ENCODE data around the gene HNF1B. TPM values are rescaled to one million over a fixed set of nuclear protein-coding genes. Genes with fewer than 3 reads are reported as not detected.
"Not testable (repeated sequence)": the region's sequence is repeated elsewhere in the genome, so short reads cannot be mapped to it uniquely, and the experiment has no call there.

HNF1B gene
- polyA plus RNA-seq, 5 donors = 28.8 to 40.1 (median 35.8) TPM

DNA sequence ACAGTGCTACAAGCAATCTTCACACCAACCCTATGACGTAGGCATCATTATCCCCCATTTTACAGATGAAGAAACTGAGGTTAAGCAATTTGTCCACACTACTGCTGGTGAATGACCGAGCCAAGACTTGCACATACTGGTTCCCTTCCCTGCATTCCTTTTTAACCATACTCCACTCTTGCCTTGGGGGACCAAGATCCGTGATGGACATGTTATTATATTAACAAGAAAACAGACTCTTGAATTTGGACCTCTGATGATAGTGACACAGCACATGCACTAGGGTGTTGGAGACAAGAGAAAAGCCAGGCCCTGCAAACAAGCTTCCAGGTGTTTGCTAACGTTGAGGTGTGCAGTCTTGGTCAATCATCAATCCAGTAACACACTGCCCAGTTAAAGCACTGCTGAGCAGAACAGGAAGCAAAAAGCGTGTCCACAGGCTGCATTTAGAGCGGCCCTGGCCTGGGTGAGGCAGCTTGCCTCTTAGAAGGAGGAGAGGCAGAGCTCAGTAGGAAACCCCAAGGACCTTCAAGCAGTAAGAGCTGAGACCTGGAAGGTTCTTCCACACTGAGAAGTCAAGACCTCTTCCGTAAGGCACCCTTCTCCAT lies 36.7 kb downstream of the HNF1B start:
- no peak for DNase-seq

DNA sequence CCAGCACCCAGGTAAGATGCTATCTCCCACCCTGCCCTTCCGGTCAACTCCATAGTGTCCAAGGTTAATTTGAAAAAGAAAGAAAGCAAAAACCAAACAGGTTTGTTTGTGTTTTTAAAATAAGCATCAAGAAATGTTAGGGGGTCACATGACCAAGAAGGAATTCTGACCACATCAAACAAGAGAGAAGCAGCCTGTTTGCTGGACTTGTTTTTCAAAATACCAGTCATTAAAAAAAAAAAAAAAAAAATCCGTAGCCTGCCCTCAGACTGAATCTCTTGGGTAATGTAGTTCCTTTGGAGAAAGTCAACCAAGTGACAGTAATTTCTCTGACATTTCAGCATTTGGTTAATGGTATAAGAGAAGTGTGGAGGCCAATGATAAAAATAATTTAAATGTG lies 38.4 kb downstream of the HNF1B start:
- no peak for DNase-seq

DNA sequence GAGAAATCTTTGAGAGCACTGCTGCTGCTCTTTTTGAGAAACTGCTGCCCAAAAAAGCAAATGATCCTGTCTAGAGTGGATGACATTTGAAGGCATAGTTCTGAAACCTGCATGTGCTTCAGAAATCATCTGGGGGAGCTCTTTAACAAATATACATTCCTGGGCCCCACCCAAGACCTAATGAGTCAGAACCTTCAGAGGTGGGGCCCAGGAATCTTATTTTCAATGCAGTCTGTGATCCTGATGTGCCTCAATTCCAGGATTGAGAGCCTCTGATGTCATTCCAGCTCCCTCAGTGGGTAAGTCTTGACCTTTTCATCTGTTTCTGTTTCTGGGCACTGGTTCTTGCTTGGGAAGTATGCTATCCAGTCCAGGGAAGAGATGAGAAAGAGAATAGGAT lies 42.3 kb downstream of the HNF1B start:
- DNase-seq = no peak

DNA sequence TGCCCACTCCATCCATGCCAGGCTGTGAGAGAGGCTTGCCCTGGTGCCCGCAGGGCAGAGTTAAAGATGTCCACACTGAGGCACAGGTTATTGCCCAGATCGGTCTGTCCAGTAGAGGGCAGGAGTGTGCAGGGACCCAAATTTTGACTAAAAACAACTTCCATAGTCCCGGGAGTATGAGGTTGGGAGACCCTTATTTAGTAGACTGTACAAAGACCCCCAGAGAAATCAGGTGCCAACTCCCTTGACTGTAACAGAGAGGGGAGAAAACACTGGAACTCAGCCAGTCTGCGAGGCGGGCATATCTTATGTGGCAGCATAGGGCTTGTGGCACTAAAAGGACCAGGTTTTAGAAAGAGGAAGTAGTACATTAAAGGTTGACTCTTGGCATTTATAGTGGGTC lies 43.4 kb downstream of the HNF1B start:
- no peak for DNase-seq

DNA sequence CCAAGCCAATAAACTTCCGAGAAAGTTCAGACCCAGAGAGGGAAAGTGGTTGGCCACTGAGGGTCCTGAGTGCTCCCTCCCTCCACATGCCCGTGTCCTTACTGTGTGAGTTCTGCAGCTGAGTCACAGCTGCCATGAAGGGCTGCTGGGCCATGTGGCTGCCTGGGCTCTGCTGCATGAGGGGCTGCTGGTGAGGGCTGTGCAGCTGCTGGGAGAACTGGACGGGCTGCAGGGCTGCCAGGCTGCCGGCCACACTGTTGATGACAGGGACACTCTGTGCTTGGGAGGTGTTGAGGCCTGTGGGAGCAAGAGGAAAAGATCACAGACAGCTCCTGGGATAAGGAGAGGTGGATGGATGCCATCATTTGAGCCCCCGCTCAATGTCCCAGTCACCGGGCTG lies 44.0 kb downstream of the HNF1B start:
- no peak for DNase-seq

DNA sequence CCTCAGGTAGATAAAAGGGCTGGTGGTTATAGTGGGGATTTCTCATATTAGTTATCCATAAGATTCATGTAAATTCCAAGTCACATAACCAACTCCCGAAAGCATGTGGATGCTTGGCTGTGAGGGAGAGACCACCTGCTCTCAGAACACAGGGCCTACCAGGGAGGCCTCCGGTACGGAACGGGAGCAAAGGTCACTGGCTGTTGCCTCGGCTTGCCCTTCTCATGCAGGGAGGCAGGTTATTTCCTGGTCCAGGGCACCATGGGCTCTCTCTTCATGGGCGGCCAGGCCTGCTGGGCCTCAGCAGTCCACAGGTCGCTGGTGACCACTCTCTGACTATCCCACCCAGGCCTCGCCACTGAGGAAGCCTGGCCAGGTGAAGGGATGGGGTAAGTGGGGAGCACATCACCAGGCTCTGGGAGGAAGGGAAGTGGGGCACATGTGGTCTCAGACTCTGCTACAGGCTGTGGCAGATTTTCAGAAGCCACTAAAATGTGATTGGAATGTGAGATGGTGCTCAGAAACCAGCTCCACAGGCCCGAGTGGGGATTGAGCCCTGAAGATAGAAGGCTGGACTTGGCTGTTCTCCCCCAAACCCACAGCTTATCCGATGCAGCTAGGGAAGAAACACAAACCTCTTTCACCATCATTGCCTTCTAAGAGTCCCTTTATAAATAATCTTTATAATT lies 45.4 kb downstream of the HNF1B start:
- no peak for DNase-seq

DNA sequence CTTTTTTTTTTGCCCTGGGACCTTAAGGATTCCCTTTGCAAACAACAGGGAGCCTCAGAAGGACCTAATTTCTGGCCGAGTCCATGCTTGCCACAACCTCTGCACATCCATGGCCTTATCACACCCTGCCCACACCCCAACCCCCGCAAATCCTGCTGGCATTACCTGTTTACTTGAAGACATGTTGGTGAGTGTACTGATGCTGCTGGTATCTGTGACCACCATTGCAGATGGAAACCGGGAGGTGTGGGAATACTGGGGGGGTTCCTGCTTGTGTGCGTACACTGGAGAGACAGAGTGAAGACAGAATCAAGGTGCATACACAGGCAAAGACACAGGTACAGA lies 46.0 kb downstream of the HNF1B start:
- no peak for DNase-seq

DNA sequence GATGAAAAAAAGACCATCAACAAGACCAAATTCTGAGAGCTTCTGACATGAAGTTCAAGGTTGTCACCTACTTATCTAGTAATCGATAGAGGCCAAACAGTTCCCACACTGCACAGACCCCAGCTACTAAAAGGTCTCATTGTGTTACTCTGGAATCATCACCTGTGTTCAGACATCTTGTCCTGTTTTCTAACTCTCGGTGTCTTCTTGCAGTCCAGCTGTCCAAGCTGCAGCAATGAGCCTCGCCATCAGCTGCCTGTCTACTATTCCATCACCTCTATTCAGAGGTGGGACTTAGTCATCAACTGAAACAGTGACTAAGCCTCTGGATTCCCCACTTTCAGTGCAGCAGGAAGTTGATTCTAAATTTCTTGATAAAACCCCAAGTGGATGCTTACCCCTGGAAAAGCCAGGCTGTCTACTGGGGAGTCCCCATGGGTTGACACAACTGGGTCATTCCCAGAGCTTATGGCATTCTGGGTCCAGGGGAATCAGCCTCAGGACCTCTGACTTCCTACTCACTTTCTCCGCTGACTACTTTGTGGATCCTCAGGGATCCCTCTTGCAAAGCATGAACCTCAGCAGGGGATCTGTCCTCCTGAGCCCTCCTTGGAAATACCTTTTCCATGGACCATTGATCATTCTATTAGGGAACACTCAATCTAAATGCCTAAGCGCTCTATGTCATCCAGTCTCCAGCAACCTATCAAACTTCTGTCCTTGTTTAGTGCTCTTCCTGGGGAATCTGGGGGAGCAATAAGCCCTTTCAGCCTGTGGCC lies 46.5 kb downstream of the HNF1B start:
- DNase-seq = no peak

DNA sequence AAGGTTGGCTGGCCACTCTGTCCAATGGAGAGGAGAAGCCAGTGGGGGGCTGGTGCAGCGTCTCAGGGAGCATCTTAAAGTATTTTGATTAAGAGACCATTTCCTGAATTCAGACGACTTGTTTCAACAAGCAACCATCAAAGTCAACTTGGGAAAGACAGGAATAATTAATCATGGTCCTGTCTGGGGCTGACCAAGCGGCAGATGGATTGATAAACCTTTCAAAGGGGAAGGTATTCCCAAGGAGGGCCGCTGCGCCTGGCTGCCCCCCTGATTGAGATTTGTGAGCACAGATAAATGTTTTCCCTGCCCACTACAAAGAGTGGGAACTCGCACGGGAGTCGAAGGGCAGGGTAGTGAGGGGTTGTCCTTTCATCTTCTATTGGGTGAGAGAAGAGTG lies 47.5 kb downstream of the HNF1B start:
- no peak for DNase-seq

DNA sequence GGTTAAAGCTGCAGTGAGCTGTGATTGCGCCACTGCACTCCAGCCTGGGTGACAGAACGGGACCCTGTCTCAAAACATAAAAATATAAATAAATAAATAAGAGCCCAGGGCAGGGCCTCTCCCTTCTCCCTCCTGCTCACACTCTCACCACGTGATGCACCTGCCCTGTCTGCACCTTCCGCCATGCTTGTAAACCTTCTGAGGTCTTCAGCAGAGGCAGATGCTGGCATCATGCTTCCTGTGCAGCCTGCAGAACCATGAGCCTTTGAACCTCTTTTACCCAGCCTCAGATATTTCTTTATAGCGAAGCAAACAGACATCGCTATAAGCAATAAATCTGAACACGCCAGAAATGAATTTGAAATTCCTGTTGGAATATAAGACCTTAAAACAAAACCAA lies 48.5 kb downstream of the HNF1B start:
- DNase-seq = no peak

DNA sequence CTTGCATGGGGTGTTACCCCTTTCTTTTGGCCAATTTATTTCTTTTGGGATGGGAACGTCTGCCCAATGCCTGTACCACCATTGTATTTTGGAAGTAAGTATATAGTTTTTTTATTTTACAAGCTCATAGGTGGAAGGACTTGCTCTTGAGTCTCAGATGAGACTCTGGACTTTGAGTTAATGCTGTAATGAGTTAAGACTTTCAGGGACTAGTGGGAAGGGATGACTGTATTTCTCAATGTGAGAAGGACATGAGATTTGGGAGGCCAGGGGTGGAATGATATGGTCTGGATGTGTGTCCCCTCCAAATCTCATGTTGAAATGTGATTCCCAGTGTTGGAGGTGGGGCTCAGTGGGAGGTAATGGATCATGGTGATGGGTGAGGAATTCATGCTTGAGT lies 49.1 kb downstream of the HNF1B start:
- DNase-seq = no peak

DNA sequence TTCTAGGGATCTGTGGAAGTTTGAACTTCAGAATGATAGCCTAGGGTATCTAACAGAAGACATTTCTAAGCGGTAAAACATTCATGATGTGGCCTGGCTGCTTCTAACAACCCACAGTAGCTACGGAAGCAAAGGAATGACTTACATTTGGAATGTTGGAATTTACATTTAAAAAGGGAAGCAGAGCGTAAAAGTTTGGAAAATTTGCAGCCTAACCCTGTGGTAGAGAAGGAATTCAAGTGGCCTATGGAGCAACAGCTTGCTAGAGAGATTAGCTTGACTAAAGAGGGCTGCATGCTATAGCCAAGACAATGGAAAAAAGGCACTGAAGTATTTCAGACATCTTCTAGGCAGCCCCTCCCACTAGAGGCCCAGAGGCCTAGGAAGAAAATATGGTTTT lies 50.1 kb downstream of the HNF1B start:
- DNase-seq = no peak

DNA sequence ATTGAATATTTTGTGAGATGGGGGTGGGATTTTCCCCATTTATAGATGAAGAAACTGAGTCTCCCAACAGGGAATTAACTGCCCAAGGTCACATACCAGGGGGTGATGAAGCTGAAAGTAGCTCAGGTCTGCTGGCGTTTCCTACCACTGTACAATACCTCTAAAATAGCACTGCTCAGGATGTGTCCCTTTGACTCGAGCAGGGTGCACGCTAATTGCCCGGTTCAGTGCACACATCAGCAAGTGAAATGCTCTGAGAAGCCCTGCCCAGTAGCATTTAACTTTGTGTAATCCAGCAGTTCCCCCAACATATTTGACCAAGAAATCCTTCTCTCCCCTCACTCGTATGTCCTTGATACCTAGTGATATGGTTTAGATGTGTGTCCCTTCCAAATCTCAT lies 51.5 kb downstream of the HNF1B start:
- DNase-seq = no peak

DNA sequence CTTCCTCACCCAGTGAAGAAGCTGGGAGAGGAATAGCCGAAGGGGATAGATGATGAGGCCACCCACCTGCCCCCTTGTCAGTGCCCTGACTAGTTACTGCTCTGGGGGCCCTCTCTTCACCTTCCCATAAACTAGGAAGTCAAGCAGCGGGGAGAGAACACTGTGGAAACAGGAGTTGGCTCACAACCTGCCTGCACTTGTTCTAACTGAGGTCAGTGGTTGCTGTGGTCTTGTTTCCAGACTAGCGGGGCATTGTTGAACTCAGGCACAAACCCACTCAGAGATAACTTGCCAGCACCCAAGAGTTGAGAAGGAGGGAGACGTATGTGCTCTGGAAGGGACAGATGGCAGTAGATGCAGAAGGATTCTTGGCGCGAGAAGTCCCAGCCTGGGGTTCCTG lies 53.1 kb downstream of the HNF1B start:
- DNase-seq = no peak

DNA sequence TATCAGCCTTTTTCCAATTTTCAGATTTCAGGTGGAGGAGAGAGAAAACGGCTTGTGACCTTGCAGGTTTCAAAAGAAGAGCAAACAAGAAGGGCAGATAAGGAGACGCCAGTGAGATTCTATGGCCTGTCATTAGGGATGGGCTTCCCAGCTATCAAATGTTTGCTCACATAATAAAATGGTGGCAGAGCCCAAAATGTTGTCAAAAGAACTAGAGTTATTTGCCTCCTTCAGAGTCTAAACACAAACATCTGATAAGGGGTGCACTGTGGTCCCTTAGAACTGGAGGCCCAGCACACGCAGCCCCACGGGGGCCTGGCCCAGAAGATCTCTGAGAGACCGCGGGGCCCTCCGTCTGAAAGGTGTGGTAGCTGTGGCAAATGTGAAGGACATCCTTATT lies 55.5 kb downstream of the HNF1B start:
- DNase-seq = no peak

DNA sequence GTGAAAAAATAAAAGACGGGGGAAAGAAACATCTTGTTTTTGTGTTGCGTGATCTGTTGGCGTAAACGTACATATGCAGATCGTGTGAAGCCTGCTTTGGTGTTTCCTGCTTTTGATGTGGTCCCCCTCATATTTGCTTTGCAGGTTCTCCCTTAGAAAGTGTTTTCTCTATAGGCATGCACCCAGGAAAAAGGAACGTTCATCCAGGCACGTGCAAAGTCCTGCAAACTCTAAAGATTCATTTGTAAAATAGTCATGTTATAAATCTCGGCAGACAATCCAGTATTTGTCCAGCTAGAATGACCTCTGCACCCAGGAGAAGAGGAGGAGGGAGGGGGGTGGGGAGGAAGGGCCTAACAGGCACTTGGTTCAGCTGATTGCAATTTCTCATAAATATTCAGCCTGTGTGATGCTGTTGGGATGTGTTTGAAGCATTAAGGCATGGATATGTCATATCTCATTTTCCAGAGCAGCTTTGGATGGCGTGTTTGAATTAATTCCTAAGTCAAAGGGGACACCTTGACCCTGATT lies 61.3 kb downstream of the HNF1B start:
- DNase-seq = no peak

DNA sequence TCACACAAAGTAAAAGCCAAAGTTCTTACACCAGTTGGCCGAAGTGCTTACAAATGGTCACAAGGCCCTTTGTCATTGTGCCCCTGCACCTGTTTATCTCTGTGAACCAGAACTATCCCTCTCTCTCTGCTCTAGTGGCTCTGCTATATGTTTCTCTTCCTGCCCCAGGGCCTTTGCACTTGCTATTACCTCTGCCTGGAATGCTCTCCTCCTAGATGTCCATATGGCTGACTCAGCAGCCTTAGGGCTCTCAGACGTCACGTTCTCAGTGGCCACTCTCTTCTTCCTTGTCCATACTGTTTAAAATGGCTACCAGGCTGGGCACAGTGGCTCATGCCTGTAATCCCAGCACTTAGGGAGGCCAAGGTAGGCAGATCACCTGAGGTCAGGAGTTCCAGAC lies 62.9 kb downstream of the HNF1B start:
- DNase-seq = no peak

DNA sequence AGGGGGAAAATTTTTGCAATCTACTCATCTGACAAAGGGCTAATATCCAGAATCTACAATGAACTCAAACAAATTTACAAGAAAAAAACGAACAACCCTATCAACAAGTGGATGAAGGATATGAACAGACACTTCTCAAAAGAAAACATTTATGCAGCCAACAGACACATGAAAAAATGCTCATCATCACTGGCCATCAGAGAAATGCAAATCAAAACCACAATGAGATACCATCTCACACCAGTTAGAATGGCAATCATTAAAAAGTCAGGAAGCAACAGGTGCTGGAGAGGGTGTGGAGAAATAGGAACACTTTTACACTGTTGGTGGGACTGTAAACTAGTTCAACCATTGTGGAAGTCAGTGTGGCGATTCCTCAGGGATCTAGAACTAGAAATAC lies 64.9 kb downstream of the HNF1B start:
- not testable (repeated sequence) for DNase-seq

DNA sequence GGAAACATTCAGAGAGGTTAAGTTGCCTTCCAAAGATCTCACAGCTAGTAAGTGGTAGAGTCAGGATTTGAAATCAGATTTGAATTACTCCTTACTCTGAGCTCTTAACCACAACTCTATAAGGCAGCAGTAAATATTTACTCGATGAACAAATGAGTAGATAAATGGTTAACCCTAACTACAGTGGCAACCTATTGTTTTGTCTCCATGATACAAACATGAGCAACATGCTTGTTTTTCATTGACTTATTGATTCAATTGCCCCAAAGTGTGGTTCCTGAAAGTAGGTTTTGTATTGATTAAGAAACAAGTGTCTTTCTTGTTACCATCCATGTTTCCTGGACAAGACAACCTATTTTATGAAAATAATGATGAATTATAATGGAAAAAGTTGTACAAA lies 66.8 kb downstream of the HNF1B start:
- DNase-seq = no peak

DNA sequence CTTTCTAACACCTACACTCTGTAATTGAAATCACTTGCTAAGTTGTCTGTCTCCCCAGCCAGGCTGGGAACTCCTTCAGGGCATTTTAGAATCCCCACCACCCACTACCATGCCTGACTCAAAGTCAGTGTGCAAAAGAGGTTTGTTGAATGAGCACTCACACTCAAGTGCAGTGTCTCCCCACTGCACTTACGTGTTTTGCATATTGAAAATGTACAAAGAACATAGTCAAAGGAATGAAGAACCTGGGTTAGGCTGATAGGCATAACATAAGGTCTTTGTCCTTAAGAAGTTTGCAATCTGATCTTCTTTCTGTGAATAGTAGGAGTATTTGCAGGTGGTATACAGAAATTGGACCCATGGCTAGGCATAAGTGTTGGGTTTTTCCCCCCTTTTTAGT lies 67.8 kb downstream of the HNF1B start:
- no peak for DNase-seq

DNA sequence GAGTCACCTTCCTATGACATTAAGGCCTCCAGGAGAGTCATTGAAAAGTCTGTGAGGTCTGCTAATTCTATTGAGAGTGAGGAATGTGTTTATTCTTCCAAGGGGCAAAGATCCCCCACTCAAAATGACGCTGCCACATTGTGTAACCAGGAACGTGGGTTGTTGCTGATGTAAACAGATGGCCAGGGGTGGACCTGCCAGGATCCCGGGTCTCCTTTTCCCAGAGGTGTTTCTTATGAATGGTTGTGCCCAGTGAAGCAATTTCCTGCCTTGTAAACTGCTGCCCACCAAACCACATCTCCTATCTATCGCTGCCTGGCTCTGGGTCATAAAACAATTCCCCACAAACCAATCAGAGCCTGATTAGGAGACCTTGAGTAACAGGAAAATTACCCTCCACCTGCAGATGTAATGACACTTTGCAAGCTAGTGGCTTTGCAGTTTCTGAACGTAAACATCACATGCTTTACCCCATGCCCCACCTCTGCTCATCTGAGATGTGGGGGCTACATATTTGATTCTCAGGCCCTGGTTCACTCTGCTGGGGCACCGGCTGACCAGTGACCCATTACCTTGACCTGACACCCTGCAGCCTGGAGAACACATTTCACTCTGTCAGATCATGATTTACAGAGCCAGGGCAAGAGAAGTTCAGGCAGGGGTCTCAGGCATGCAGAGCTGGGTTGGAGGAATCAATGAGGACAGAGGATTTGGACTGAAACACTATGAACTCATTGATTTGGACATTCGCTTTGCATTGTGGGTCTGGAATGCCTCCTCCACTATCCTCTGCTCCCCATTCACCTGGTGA lies 68.5 kb downstream of the HNF1B start:
- no peak for DNase-seq

DNA sequence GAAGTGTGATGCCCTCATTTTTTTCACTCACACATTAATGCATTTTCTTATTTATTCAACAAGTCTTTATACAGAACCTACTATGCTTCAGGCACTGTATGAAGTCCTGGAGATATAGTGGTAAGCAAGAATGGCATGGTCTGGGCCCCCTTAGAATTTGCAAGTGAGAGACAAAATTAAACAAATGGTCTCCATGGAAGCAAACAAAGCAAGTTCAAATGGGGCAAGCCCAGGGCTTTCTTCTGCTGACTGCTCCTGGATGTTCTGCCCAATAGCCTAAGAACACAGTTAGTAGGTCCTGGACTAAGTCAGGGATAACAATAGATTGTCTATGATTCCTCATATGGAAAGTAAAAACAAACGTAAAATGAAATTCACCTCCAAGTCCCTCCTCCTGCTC lies 70.3 kb downstream of the HNF1B start:
- DNase-seq = no peak

All from right lung (tissue), 5 donors.